Stimulated activated CD8-positive, alpha-beta memory T cell treated with anti-CD3 and anti-CD28 coated beads, Interleukin-12 subunit alpha, Interleukin-12 subunit beta, amount 100 ng/mL, for 4 hours (primary cell): Measurements from ENCODE around the gene SURF6.
A peak's percentile ranks its signal among the peaks of the same experiment; 100 is the strongest.

Experiments
- DNase-seq: peaks from one replicate; pipeline ENCODE4 v3.0.0-alpha.2; 2020; ENCODE audit warnings: low read depth

The SURF6 gene

GRCh38 chr9:133367778-133368177, 31.8 kb upstream of the SURF6 start:
- no peak for DNase-seq

GRCh38 chr9:133367221-133367620, 31.2 kb upstream of the SURF6 start:
- no peak for DNase-seq

- no peak for DNase-seq
Measured at GRCh38 chr9:133366435-133366834, 30.4 kb upstream of the SURF6 start.

GRCh38 chr9:133362359-133363044, 26.5 kb upstream of the SURF6 start:
- no peak for DNase-seq

- no peak for DNase-seq
Measured at GRCh38 chr9:133361507-133362092, 25.6 kb upstream of the SURF6 start.

GRCh38 chr9:133360400-133361393, 24.7 kb upstream of the SURF6 start:
- DNase-seq, result no peak

- DNase-seq, result no peak
Measured at GRCh38 chr9:133359399-133360175, 23.6 kb upstream of the SURF6 start.

GRCh38 chr9:133357656-133358055, 21.7 kb upstream of the SURF6 start:
- no peak for DNase-seq

GRCh38 chr9:133356391-133357091, 20.6 kb upstream of the SURF6 start, which contains the start of the genes SURF1 and SURF2:
SURF1 (minus strand) TSS chr9:133356487; CDS start chr9:133356453, 34 bp downstream.
SURF2 (plus strand) TSS chr9:133356550; CDS start chr9:133356593, 43 bp downstream.
- peak; percentile 80 for DNase-seq

GRCh38 chr9:133355881-133356357, 19.9 kb upstream of the SURF6 start:
- no peak for DNase-seq

GRCh38 chr9:133354766-133355165, 18.8 kb upstream of the SURF6 start:
- no peak for DNase-seq

- DNase-seq, result no peak
Measured at GRCh38 chr9:133353548-133353947, 17.6 kb upstream of the SURF6 start.

- no peak for DNase-seq
Measured at GRCh38 chr9:133352635-133353340, 16.8 kb upstream of the SURF6 start.

- no peak for DNase-seq
Measured at GRCh38 chr9:133351908-133352634, 16.1 kb upstream of the SURF6 start.

- DNase-seq, result no peak
Measured at GRCh38 chr9:133351526-133351907, 15.5 kb upstream of the SURF6 start.

- DNase-seq, result no peak
Measured at GRCh38 chr9:133349965-133350616, 14.1 kb upstream of the SURF6 start.

GRCh38 chr9:133348718-133349573, 13.0 kb upstream of the SURF6 start:
- DNase-seq, result no peak
